H1 (cell line): ENCODE results near the gene METTL22. TPM values are rescaled to one million over a fixed set of nuclear protein-coding genes. Genes with fewer than 3 reads are reported as not detected.
A peak's percentile ranks its signal among the peaks of the same experiment; 100 is the strongest.

Source experiments
- CTCF ChIA-PET: fragments of 300-600 bp; sonication (Branson Sonifier 250); formaldehyde crosslinking; loops from one replicate; lab custom pipeline; 2021; ENCODE audit not compliant: partially characterized antibody; lab: Charles Lee
- POLR2A ChIA-PET: fragments of 300-600 bp; sonication (Branson Sonifier 250); formaldehyde crosslinking; loops from one replicate; lab custom pipeline; 2021; ENCODE audit warnings: inconsistent platforms; ENCODE audit not compliant: partially characterized antibody; lab: Charles Lee
- DNase-seq, 2 experiments: peaks; one replicate each; pipeline versions ENCODE4 v3.0.0 to v3.0.0-alpha.2; 2010 to 2022; ENCODE audit warnings: low spot score in 2 of 2, low read depth in 1 of 2, mixed read lengths in 1 of 2
- FAIRE-seq: peaks from 2 replicates; lab custom pipeline; 2011; peaks lifted over from hg19 to GRCh38; lab: Jason Lieb, UNC
- H2AFZ ChIP-seq: 2 replicates; pipeline ENCODE4 v1.8.1; 2012; ENCODE audit warnings: low read length, inconsistent platforms
- H2AK5ac ChIP-seq: 2 replicates; pipeline ENCODE4 v1.6.1; 2013; ENCODE audit warnings: low read depth, low read length
- H2BK120ac ChIP-seq: replicated peaks from 2 replicates; pipeline ENCODE3; 2013; ENCODE audit warnings: low read depth, low read length, inconsistent platforms
- H2BK12ac ChIP-seq: 2 replicates; pipeline ENCODE4 v1.6.1; 2013; ENCODE audit warnings: low read depth, low read length
- H2BK15ac ChIP-seq: 2 replicates; pipeline ENCODE4 v1.6.1; 2013; ENCODE audit warnings: low read length
- H2BK20ac ChIP-seq: 2 replicates; pipeline ENCODE4 v1.6.1; 2013; ENCODE audit warnings: low read length
- H2BK5ac ChIP-seq: 2 replicates; pipeline ENCODE4 v1.6.1; 2013; ENCODE audit warnings: low read depth, low read length
- H3K14ac ChIP-seq: 2 replicates; pipeline ENCODE4 v1.6.1; 2013; ENCODE audit warnings: inconsistent platforms; ENCODE audit not compliant: insufficient read length
- H3K18ac ChIP-seq: 2 replicates; pipeline ENCODE4 v1.6.1; 2013; ENCODE audit warnings: low read length; ENCODE audit errors: extremely low read depth
- H3K23ac ChIP-seq: 2 replicates; pipeline ENCODE4 v1.6.1; 2013; ENCODE audit warnings: inconsistent platforms; ENCODE audit not compliant: insufficient read length
- H3K23me2 ChIP-seq: 2 replicates; pipeline ENCODE4 v1.6.1; 2013; ENCODE audit warnings: low read depth, low read length
- H3K27ac ChIP-seq: 2 replicates; pipeline ENCODE4 v1.6.1; 2011; ENCODE audit warnings: low read depth, low read length, inconsistent platforms
- H3K27me3 ChIP-seq, 4 experiments: replicated peaks in 1 of 4; 1 replicate in 1 of 4; 2 replicates in 3 of 4; pipeline versions ENCODE4 v1.6.1 to v1.8.1; 2011 to 2013; ENCODE audit warnings: low read length in 3 of 4, mild to moderate bottlenecking in 3 of 4, inconsistent platforms in 2 of 4, mixed read lengths in 2 of 4, moderate library complexity in 1 of 4; ENCODE audit not compliant: control insufficient read depth in 3 of 4, insufficient read depth in 3 of 4; ENCODE audit errors: extremely low read depth in 1 of 4
- H3K36me3 ChIP-seq, 4 experiments: 2 replicates each; pipeline versions ENCODE4 v1.6.1 to v1.8.1; 2011 to 2013; ENCODE audit warnings: mild to moderate bottlenecking in 4 of 4, low read length in 3 of 4, moderate library complexity in 2 of 4, control low read depth in 1 of 4, inconsistent platforms in 1 of 4; ENCODE audit not compliant: insufficient read depth in 4 of 4, control insufficient read depth in 2 of 4
- H3K4ac ChIP-seq: replicated peaks from 2 replicates; pipeline ENCODE3; 2013; ENCODE audit warnings: low read length, low read depth, mixed read lengths, inconsistent platforms; ENCODE audit not compliant: insufficient read length
- H3K4me1 ChIP-seq, 4 experiments: replicated peaks in 1 of 4; 1 replicate in 1 of 4; 2 replicates in 3 of 4; pipeline versions ENCODE4 v1.6.1 to v1.8.1; 2011 to 2013; ENCODE audit warnings: low read length in 3 of 4, inconsistent platforms in 2 of 4, mixed read lengths in 1 of 4; ENCODE audit not compliant: insufficient read depth in 4 of 4, control insufficient read depth in 3 of 4
- H3K4me2 ChIP-seq, 2 experiments: 2 replicates each; pipeline versions ENCODE4 v1.6.1 to v1.8.1; 2011 to 2013; ENCODE audit warnings: low read depth in 2 of 2, low read length in 2 of 2, control low read depth in 1 of 2, inconsistent platforms in 1 of 2, mild to moderate bottlenecking in 1 of 2; ENCODE audit not compliant: insufficient read depth in 1 of 2
- H3K4me3 ChIP-seq, 4 experiments: fragments of 200-600, 300-600 bp in 1 of 4; sonication (generic), shearing (Covaris generic), sonication (Bioruptor Twin) in 1 of 4; 2 replicates each; pipeline versions ENCODE4 v1.5.1 to v1.8.1; 2011 to 2016; ENCODE audit warnings: low read length in 4 of 4, low read depth in 3 of 4, control low read depth in 2 of 4, inconsistent platforms in 2 of 4, mild to moderate bottlenecking in 2 of 4, mixed read lengths in 1 of 4, moderate library complexity in 1 of 4; ENCODE audit not compliant: insufficient read depth in 2 of 4; ENCODE audit errors: extremely low read depth in 1 of 4
- H3K56ac ChIP-seq: replicated peaks from 2 replicates; pipeline ENCODE3; 2013; ENCODE audit warnings: low read depth, mild to moderate bottlenecking, mixed read lengths, low read length, inconsistent platforms; ENCODE audit not compliant: insufficient read length
- H3K79me1 ChIP-seq: 2 replicates; pipeline ENCODE4 v1.6.1; 2013; ENCODE audit warnings: low read depth, low read length, control low read depth
- H3K79me2 ChIP-seq, 2 experiments: 2 replicates each; pipeline versions ENCODE4 v1.6.1 to v1.8.1; 2012 to 2013; ENCODE audit warnings: low read length in 2 of 2, mild to moderate bottlenecking in 2 of 2, inconsistent platforms in 1 of 2; ENCODE audit not compliant: insufficient read depth in 2 of 2, control insufficient read depth in 1 of 2
- H3K9ac ChIP-seq, 4 experiments: replicated peaks in 1 of 4; 1 replicate in 1 of 4; 2 replicates in 3 of 4; pipeline versions ENCODE4 v1.6.1 to v1.8.1; 2011 to 2013; ENCODE audit warnings: low read depth in 3 of 4, low read length in 3 of 4, control low read depth in 2 of 4, mild to moderate bottlenecking in 2 of 4, moderate library complexity in 2 of 4, inconsistent platforms in 1 of 4; ENCODE audit errors: extremely low read depth in 1 of 4
- H3K9me3 ChIP-seq, 2 experiments: 2 replicates each; pipeline versions ENCODE4 v1.6.1 to v1.8.1; 2012 to 2013; ENCODE audit warnings: mild to moderate bottlenecking in 2 of 2, moderate library complexity in 2 of 2, control low read depth in 1 of 2, inconsistent platforms in 1 of 2, low read depth in 1 of 2, low read length in 1 of 2, mixed read lengths in 1 of 2; ENCODE audit not compliant: insufficient read depth in 2 of 2
- H4K20me1 ChIP-seq, 2 experiments: replicated peaks in 1 of 2; 2 replicates each; pipeline versions ENCODE3 to v1.8.1; 2011 to 2013; ENCODE audit warnings: inconsistent platforms in 2 of 2, low read length in 2 of 2, mild to moderate bottlenecking in 1 of 2; ENCODE audit not compliant: insufficient read depth in 2 of 2, control insufficient read depth in 1 of 2
- H4K5ac ChIP-seq: 2 replicates; pipeline ENCODE4 v1.6.1; 2013; ENCODE audit warnings: low read length, low read depth, mixed read lengths, inconsistent platforms; ENCODE audit not compliant: insufficient read length
- H4K8ac ChIP-seq: 2 replicates; pipeline ENCODE4 v1.8.0; 2013; ENCODE audit warnings: mild to moderate bottlenecking, moderate library complexity, low read length, inconsistent platforms; ENCODE audit not compliant: insufficient read depth; ENCODE audit errors: extremely low read depth
- H4K91ac ChIP-seq: replicated peaks from 2 replicates; pipeline ENCODE3; 2013; ENCODE audit warnings: low read length, mixed read lengths, inconsistent platforms; ENCODE audit not compliant: insufficient read length
- ATF2 ChIP-seq: IDR thresholded peaks from 2 replicates; pipeline ENCODE4 v1.6.1; 2012; ENCODE audit warnings: low read length, inconsistent platforms
- BACH1 ChIP-seq: IDR thresholded peaks from 2 replicates; pipeline ENCODE4 v1.6.1; 2012; ENCODE audit warnings: low read length, improper control_type of control experiment
- BRCA1 ChIP-seq: IDR thresholded peaks from 2 replicates; pipeline ENCODE4 v1.6.1; 2012; ENCODE audit warnings: low read depth, low read length, improper control_type of control experiment
- CBX5 ChIP-seq: fragments of 300-800, 300-1000 bp; sonication (generic); IDR thresholded peaks from 2 replicates; pipeline ENCODE4 v1.7.1; 2016; ENCODE audit warnings: antibody characterized with exemption, low read length, low read depth
- EZH2 ChIP-seq: fragments of 200-600 bp; sonication (generic); IDR thresholded peaks from 2 replicates; pipeline ENCODE4 v1.7.1; 2012; ENCODE audit warnings: low read depth, mild to moderate bottlenecking, moderate library complexity, low read length, inconsistent platforms; ENCODE audit not compliant: severe bottlenecking
- FOSL1 ChIP-seq: IDR thresholded peaks from 2 replicates; pipeline ENCODE4 v1.6.1; 2011; ENCODE audit warnings: mild to moderate bottlenecking, low read depth, low read length, moderate library complexity; ENCODE audit not compliant: insufficient read depth
- GTF2F1 ChIP-seq: IDR thresholded peaks from 2 replicates; pipeline ENCODE4 v1.6.1; 2012; ENCODE audit warnings: low read depth, low read length, improper control_type of control experiment, borderline replicate concordance
- HDAC6 ChIP-seq: IDR thresholded peaks from one replicate; pipeline ENCODE4 v1.7.1; 2012; ENCODE audit warnings: low read depth, mild to moderate bottlenecking, inconsistent platforms, low read length, moderate library complexity
- JUND ChIP-seq: IDR thresholded peaks from 2 replicates; pipeline ENCODE4 v1.6.1; 2011; ENCODE audit warnings: mild to moderate bottlenecking, improper control_type of control experiment, low read length
- KDM1A ChIP-seq: fragments of 200-600, 300-600 bp; sonication (generic); IDR thresholded peaks from 2 replicates; pipeline ENCODE4 v1.7.1; 2016; ENCODE audit warnings: mild to moderate bottlenecking, low read length, borderline replicate concordance
- MAX ChIP-seq: IDR thresholded peaks from 2 replicates; pipeline ENCODE4 v1.6.1; 2012; ENCODE audit warnings: inconsistent platforms
- RFX5 ChIP-seq: IDR thresholded peaks from 2 replicates; pipeline ENCODE4 v1.6.1; 2011; ENCODE audit warnings: low read depth, low read length, improper control_type of control experiment, borderline replicate concordance
- WGBS, 2 experiments: shearing (Covaris generic) in 1 of 2; methylation state at CpG; one replicate each; pipeline versions ENCODE4 v1.1.6 to v1.1.7; 2013 to 2015; ENCODE audit warnings: low lambda C conversion rate in 2 of 2, mixed read lengths in 2 of 2, inconsistent platforms in 1 of 2, low coverage in 1 of 2, missing lambda C conversion rate in 1 of 2; ENCODE audit not compliant: insufficient replicate concordance in 2 of 2, insufficient coverage in 1 of 2, insufficient read length in 1 of 2; ENCODE audit errors: extremely low coverage in 1 of 2, missing lambda C conversion rate in 1 of 2; 5-methylcytosine and 5-hydroxymethylcytosine counted together
- polyA plus RNA-seq, 7 experiments: library from polyadenylated mRNA; depleted of rRNA in 3 of 7; stranded (reverse) in 5 of 7; unstranded in 2 of 7; fragments of >200 nt in 5 of 7; fragments of 200-250 nt in 2 of 7; gene quantifications; 1 replicate in 5 of 7; 2 replicates in 1 of 7; 4 replicates in 1 of 7; pipeline versions ENCODE4 v1.2.1 to v1.2.3, GENCODE V29; 2011 to 2013; ENCODE audit warnings: missing spikeins in 2 of 7, mixed read lengths in 2 of 7
- total RNA-seq: library from RNA; stranded (reverse); fragmentation: NEBNext Ultra II Directional; extraction: Animal tissue kit (Norgen Biotek cat#: 25700); gene quantifications from 2 replicates; pipeline ENCODE4 v1.2.1, GENCODE V29; 2021

The METTL22 gene
- total and polyA plus RNA-seq, 2 of the 8 experiments (the other 6 are each of a cell fraction or from before 2014, with no cell fraction given): 56.7 to 85.2 TPM

DNA sequence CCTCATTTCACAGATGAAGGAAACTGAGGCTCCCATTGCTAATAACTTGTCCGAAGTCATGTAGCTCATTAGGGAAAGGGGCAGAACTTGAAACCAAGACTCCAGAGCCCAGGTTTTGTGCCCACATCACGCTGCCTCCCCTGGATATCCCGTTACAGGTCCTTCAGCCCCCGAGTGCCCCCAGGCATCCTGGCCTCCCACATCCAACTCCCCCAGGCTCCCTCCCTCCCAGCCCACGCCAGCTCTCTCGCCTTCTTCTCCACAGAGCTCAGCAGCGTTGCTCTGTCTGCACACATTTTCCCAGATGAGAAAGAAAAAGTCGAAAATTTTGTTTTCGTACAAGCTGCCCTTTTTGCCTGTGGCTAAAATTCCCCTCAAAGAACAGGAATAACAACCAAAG lies 14.3 kb upstream of the METTL22 start:
- CTCF ChIA-PET: interaction anchor here (1.8 to 18.3 kb wide), 2 partner anchors 23 to 36 kb away, joined by 4 to 117 read pairs; no protein-coding TSS in a partner anchor
- H4K20me1 ChIP-seq: no peaks in the 10 kb centered on the region
- no peak for DNase-seq
- no peak for FAIRE-seq
- no peaks in the 10 kb centered on the region; a peak in 2 of 7 replicates for H3K27me3 ChIP-seq
- H4K8ac ChIP-seq: peak overlapping the region; percentile 58; the same call in 1 of the 2 replicates
- no peak overlapping the region for H3K4me2 ChIP-seq
- 71% methylated on average over 9 of the region's 9 CpGs; no CpG with 5 or more reads in 1 of the 2 experiments for WGBS, 2 experiments
- H3K56ac ChIP-seq: no peak overlapping the region
- H3K9ac ChIP-seq: no peak overlapping the region
- H4K5ac ChIP-seq: no peak overlapping the region
- H2BK20ac ChIP-seq: no peak overlapping the region
- H2AFZ ChIP-seq: no peak overlapping the region
- no peak overlapping the region for H2BK15ac ChIP-seq
- POLR2A ChIA-PET: interaction anchor here (0.8 to 1.6 kb wide), 3 partner anchors 9 to 18 kb away, joined by 3 to 4 read pairs (median 4); partner anchors contain the start of gene METTL22
- H4K91ac ChIP-seq: no peak overlapping the region
- no peaks in the 10 kb centered on the region for H3K36me3 ChIP-seq
- H3K23ac ChIP-seq: no peak overlapping the region
- H2BK5ac ChIP-seq: no peak overlapping the region
- H2BK120ac ChIP-seq: no peak overlapping the region
- H3K27ac ChIP-seq: no peak overlapping the region
- no peak overlapping the region for H2BK12ac ChIP-seq
- H3K14ac ChIP-seq: no peak overlapping the region
- no peaks in the 10 kb centered on the region for H3K79me1 ChIP-seq
- H3K4me3 ChIP-seq: no peak overlapping the region
- H3K9me3 ChIP-seq: no peaks in the 10 kb centered on the region
- no peaks in the 10 kb centered on the region for H3K79me2 ChIP-seq
- TF ChIP-seq RFX5 (no peak), JUND (no peak), BACH1 (no peak), KDM1A (no peak), GTF2F1 (no peak), MAX (no peak), CBX5 (no peak), EZH2 (no peak), HDAC6 (no peak), FOSL1 (no peak), BRCA1 (no peak), ATF2 (no peak)
- no peak overlapping the region for H3K4ac ChIP-seq
- no peaks in the 10 kb centered on the region for H3K23me2 ChIP-seq
- no peak overlapping the region for H2AK5ac ChIP-seq
- H3K4me1 ChIP-seq: peaks cover 0 to 3% (median 0%) of the 10 kb centered on the region in 4 experiments; a peak in 2 of 7 replicates
- no peak overlapping the region for H3K18ac ChIP-seq
